Keratinocyte (primary cell): ENCODE results near the gene FUT7.

Source experiments
- EZH2 ChIP-seq: IDR thresholded peaks from one replicate; pipeline ENCODE4 v1.6.1; 2012; ENCODE audit warnings: inconsistent platforms, mild to moderate bottlenecking, low read length, moderate library complexity
- TF ChIP-seq, protein P1 (sequence below), 3 experiments: IDR thresholded peaks in 1 of 3; conservative IDR thresholded peaks in 1 of 3; optimal IDR thresholded peaks in 1 of 3; 2 replicates in 2 of 3; 3 replicates in 1 of 3; pipeline versions ENCODE3 to v1.5.1; 2011; ENCODE audit warnings: low read length in 3 of 3, mild to moderate bottlenecking in 3 of 3, moderate library complexity in 2 of 3, control low read depth in 1 of 3, inconsistent platforms in 1 of 3; ENCODE audit not compliant: insufficient read depth in 2 of 3; ENCODE audit errors: extremely low read depth in 1 of 3

DNA sequence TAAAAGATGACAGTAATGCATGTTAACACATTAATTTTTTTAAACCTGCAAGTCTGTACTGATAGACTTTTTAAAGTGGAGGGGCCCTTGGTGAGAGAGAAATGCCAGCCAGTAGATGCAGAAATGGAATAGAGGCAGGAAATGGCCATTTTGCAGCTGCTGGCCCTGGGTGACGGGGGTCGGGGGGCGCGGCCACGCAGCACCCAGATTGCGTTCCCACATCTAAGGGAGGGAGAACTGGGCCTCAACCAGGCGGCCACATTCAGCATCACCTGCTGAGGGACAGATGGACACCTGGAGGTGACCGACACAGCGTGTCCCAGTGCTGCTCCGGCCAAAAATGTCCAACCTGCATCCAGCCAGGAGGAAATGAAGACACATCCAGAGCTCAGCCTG, 29.2 kb downstream of the FUT7 start:
- TF ChIP-seq, protein P1, sequence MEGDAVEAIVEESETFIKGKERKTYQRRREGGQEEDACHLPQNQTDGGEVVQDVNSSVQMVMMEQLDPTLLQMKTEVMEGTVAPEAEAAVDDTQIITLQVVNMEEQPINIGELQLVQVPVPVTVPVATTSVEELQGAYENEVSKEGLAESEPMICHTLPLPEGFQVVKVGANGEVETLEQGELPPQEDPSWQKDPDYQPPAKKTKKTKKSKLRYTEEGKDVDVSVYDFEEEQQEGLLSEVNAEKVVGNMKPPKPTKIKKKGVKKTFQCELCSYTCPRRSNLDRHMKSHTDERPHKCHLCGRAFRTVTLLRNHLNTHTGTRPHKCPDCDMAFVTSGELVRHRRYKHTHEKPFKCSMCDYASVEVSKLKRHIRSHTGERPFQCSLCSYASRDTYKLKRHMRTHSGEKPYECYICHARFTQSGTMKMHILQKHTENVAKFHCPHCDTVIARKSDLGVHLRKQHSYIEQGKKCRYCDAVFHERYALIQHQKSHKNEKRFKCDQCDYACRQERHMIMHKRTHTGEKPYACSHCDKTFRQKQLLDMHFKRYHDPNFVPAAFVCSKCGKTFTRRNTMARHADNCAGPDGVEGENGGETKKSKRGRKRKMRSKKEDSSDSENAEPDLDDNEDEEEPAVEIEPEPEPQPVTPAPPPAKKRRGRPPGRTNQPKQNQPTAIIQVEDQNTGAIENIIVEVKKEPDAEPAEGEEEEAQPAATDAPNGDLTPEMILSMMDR (optimal IDR thresholded peaks at IDR 0.05 in 1 of 3, IDR thresholded peaks at IDR 0.05 in 1 of 3, conservative IDR thresholded peaks at IDR 0.05 in 1 of 3; ENCODE audit: extremely low read depth in 1 of 3, insufficient read depth in 2 of 3, low read length in 3 of 3): no peak
- no peak for TF ChIP-seq EZH2
